Thyroid gland (tissue), 4 donors: ENCODE measurements around the gene GLYATL1. TPM values are rescaled to one million over a fixed set of nuclear protein-coding genes. Genes with fewer than 3 reads are reported as not detected.
A peak's percentile ranks its signal among the peaks of the same experiment; 100 is the strongest.

Source experiments
- DNase-seq, 2 donors: peaks; one replicate each; pipeline ENCODE4 v3.0.0-alpha.2; 2019
- H3K27ac ChIP-seq, 3 donors: fragments of 200-600 bp; sonication (generic); 1 replicate in 2 of 3; 2 replicates in 1 of 3; pipeline ENCODE4 v1.5.1; 2016 to 2019; ENCODE audit warnings: mild to moderate bottlenecking in 1 of 3, moderate library complexity in 1 of 3
- H3K27me3 ChIP-seq: fragments of 200-600 bp; sonication (generic); one replicate; pipeline ENCODE4 v1.5.1; 2019
- H3K36me3 ChIP-seq, 2 donors: fragments of 200-600 bp; sonication (generic); one replicate each; pipeline ENCODE4 v1.5.1; 2016 to 2019
- H3K4me1 ChIP-seq, 2 donors: fragments of 200-600 bp; sonication (generic); one replicate each; pipeline ENCODE4 v1.5.1; 2017 to 2019
- H3K4me3 ChIP-seq, 3 donors: fragments of 200-600 bp; sonication (generic); replicated peaks in 1 of 3; 1 replicate in 2 of 3; 2 replicates in 1 of 3; pipeline ENCODE4 v1.5.1; 2016; ENCODE audit warnings: mild to moderate bottlenecking in 1 of 3
- H3K9me3 ChIP-seq: fragments of 200-600 bp; sonication (generic); one replicate; pipeline ENCODE4 v1.5.1; 2017
- POLR2A ChIP-seq, 2 donors: fragments of 450-650 bp; IDR thresholded peaks; one replicate each; pipeline ENCODE4 v1.6.1; 2017; ENCODE audit warnings: antibody characterized with exemption in 2 of 2, mild to moderate bottlenecking in 2 of 2, moderate library complexity in 1 of 2
- WGBS, 2 donors: methylation state at CpG; one replicate each; pipeline ENCODE4 v1.1.5; 2017; 5-methylcytosine and 5-hydroxymethylcytosine counted together
- intact Hi-C: fragments of 100-400 bp; cut with DNase I; formaldehyde crosslinking; loops from one replicate; pipeline ENCODE4 v1.15.1; 2023
- total RNA-seq, 4 donors: library from RNA; depleted of rRNA; stranded (reverse); fragments of >200 nt; gene quantifications; one replicate each; pipeline ENCODE4 v1.2.3, GENCODE V29; 2016
- TF ChIP-seq, protein P1 (sequence below), 6 experiments: fragments of 200-600 bp in 3 of 6; fragments of 450-650 bp in 3 of 6; sonication (generic) in 3 of 6; IDR thresholded peaks; one replicate each; pipeline ENCODE4 v1.5.1; 2016 to 2019; ENCODE audit warnings: antibody characterized with exemption in 6 of 6, mild to moderate bottlenecking in 2 of 6, inconsistent platforms in 1 of 6, moderate library complexity in 1 of 6

GLYATL1 gene
- total RNA-seq, 4 donors from 2014 or later, result not detected

DNA sequence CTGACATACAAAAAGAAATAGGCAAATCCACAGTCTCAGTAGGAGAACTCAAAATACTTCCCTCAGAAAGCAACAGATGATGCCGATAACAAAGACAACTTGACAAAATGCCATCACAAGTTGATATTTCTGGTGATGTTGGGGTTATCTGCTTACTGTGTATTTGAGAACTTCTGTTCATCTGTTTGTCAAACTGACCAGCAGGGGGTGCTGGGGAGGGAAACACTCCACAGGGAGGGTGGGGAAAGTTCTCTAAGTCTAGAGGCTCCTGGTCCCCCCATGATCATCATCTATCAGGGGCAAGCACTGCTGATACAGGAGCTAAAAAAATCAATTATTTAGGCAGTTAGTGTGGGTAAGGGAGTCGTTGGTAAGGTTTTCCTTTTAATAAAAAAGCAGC, 19.2 kb downstream of the GLYATL1 start:
- no peaks in the 10 kb centered on the region for H3K27me3 ChIP-seq
- no peak for TF ChIP-seq POLR2A (IDR thresholded peaks at IDR 0.05)
- TF ChIP-seq, protein P1, sequence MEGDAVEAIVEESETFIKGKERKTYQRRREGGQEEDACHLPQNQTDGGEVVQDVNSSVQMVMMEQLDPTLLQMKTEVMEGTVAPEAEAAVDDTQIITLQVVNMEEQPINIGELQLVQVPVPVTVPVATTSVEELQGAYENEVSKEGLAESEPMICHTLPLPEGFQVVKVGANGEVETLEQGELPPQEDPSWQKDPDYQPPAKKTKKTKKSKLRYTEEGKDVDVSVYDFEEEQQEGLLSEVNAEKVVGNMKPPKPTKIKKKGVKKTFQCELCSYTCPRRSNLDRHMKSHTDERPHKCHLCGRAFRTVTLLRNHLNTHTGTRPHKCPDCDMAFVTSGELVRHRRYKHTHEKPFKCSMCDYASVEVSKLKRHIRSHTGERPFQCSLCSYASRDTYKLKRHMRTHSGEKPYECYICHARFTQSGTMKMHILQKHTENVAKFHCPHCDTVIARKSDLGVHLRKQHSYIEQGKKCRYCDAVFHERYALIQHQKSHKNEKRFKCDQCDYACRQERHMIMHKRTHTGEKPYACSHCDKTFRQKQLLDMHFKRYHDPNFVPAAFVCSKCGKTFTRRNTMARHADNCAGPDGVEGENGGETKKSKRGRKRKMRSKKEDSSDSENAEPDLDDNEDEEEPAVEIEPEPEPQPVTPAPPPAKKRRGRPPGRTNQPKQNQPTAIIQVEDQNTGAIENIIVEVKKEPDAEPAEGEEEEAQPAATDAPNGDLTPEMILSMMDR (IDR thresholded peaks at IDR 0.05), result peak in 2 of 6 experiments; percentile 7 to 13
- no peak overlapping the region for H3K4me3 ChIP-seq
- H3K4me1 ChIP-seq, result no peaks in the 10 kb centered on the region
- DNase-seq, result peak in 1 of 2 donors; percentile 13
- intact Hi-C loops, result no loop called here
- no peaks in the 10 kb centered on the region for H3K9me3 ChIP-seq
- 74 to 82% methylated on average over 2 of the region's 2 CpGs for WGBS, 2 donors
- H3K27ac ChIP-seq, result no peak overlapping the region
- H3K36me3 ChIP-seq, result no peaks in the 10 kb centered on the region

DNA sequence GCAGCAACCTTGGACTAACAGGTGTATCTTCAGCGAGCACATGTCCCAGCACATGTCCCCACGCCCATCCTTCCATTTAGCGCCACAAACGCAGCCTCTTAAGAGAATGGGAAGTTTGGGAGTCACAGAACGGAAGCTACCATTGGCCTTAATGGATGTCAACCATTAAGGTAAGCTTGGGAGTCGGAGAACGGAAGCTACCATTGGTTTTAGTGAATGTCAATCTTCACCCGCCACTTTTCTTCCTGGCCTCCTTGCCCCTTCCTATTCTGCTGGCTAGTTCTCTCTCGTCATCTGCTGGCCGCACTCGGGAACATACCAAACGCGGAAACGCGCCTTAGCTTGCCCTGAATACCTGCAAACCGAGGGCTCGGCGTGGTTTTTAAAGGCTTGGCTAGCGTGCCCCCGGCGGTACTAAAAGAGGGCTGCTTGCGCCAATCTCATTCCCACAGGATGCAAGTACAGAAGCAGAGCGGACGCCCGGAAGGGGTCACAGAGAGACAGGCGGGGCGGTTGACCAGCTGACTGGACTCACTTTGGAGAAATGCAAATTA, 24.3 kb downstream of the GLYATL1 start:
- Histone ChIP-seq H3K9me3 (no peaks in the 10 kb centered on the region), H3K27me3 (no peaks in the 10 kb centered on the region), H3K27ac (no peak overlapping the region), H3K36me3 (no peaks in the 10 kb centered on the region), H3K4me1 (no peaks in the 10 kb centered on the region), H3K4me3 (no peak overlapping the region)
- intact Hi-C loops, result no loop called here
- 31 to 39% methylated on average over 27 of the region's 27 CpGs for WGBS, 2 donors
- no peak for TF ChIP-seq POLR2A (IDR thresholded peaks at IDR 0.05)
- TF ChIP-seq, protein P1 (IDR thresholded peaks at IDR 0.05), result no peak
- peak in 1 of 2 donors; percentile 3 for DNase-seq

DNA sequence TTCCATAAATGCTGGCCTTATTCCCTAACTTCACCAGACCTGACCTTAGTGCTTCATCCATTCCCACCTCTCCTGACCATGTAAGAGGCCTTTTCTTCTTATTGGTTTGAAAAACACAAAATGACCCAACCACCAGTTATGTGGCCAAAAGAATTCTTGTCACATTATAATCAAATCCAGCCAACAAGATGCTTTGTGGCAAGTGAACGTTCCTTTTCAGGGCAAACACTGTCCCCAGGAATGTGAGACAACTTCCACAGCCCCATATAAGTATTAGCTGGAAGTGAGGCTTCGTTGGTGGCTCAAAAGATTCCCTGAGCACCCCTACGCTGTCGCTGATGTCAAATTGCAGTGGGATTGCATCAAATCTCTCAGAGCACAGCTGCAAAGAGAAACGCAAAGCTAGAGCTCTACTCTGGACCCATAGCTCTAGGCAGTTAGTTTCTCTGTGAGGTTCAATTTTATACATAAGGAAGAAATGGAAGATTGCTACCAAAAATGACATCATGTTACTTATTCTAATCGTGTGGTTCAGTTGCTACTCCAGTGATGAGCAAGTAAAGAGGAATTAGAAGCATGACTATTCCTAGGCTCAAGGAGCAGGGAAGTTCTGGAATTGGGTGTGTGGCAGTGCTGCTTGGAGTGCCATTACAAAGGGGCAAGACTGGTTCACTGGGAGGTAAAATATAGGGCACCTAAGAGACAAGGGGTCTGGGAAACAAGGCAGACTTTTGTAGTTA, 26.1 kb downstream of the GLYATL1 start:
- Histone ChIP-seq H3K27me3 (no peaks in the 10 kb centered on the region), H3K9me3 (no peaks in the 10 kb centered on the region), H3K4me1 (no peaks in the 10 kb centered on the region), H3K36me3 (no peaks in the 10 kb centered on the region), H3K4me3 (no peak overlapping the region), H3K27ac (no peak overlapping the region)
- intact Hi-C loops, result no loop called here
- TF ChIP-seq POLR2A (IDR thresholded peaks at IDR 0.05), result no peak
- no peak for DNase-seq
- WGBS, 2 donors, result 75 to 77% methylated on average over 6 of the region's 6 CpGs

DNA sequence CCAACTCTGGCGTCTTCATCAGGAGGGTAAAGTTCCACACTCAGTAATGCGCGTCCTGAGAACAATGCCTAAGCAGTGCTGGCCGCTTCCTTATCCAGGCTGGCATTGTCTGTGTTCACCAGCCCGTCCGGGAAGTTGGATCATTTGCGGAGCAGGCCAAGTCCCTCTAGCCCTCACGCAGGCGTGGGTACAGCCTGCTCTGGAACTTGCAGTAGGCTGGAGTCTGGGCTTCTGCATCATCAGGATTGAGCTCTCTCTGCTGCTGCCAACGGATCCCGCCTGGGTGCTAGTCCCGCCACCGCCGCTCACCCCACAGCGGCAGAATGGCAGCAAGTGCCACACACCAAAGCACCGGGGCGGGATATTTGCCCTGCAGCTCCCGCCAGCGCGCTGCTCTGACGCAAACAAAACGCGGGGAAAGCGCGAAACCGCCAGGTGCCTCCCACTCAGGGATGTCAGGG, 29.0 kb downstream of the GLYATL1 start:
- intact Hi-C loops, result no loop called here
- H3K27ac ChIP-seq, result no peak overlapping the region
- no peaks in the 10 kb centered on the region for H3K36me3 ChIP-seq
- no peak for TF ChIP-seq POLR2A (IDR thresholded peaks at IDR 0.05)
- TF ChIP-seq, protein P1 (IDR thresholded peaks at IDR 0.05), result no peak
- WGBS, 2 donors, result 39 to 53% methylated on average over 18 to 22 of the region's 26 CpGs
- H3K4me1 ChIP-seq, result no peaks in the 10 kb centered on the region
- H3K27me3 ChIP-seq, result no peaks in the 10 kb centered on the region
- H3K9me3 ChIP-seq, result no peaks in the 10 kb centered on the region
- DNase-seq, result no peak
- no peak overlapping the region for H3K4me3 ChIP-seq

DNA sequence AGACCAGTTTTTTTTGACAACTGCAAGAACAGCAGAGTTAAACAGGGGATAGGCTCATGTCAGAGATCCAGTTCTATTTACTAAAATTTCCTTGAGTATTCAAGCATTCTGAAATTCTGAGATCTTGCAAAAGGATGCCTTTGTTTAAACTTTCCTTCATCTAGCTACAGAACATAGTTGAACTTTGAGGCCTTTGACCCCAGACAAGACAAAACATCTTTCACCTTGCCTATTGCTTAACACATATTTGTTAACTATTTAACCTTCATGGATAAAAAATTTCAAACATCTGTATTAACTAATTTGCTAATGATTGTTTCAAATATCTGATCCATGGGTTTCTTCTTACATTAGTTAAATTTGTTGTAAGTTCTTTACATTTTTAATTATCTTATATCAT, 38.2 kb downstream of the GLYATL1 start:
- no peak for DNase-seq
- Histone ChIP-seq H3K4me3 (no peak overlapping the region), H3K36me3 (no peaks in the 10 kb centered on the region), H3K27me3 (no peaks in the 10 kb centered on the region), H3K4me1 (no peaks in the 10 kb centered on the region), H3K9me3 (no peaks in the 10 kb centered on the region), H3K27ac (no peak overlapping the region)
- intact Hi-C loops, result no loop called here
- no peak for TF ChIP-seq POLR2A (IDR thresholded peaks at IDR 0.05)
- TF ChIP-seq, protein P1 (IDR thresholded peaks at IDR 0.05), result no peak
